ENCODE measurements around the gene SWT1.
"Not testable (repeated sequence)": the region's sequence is repeated elsewhere in the genome, so short reads cannot be mapped to it uniquely, and the experiment has no call there.

The SWT1 gene

DNA sequence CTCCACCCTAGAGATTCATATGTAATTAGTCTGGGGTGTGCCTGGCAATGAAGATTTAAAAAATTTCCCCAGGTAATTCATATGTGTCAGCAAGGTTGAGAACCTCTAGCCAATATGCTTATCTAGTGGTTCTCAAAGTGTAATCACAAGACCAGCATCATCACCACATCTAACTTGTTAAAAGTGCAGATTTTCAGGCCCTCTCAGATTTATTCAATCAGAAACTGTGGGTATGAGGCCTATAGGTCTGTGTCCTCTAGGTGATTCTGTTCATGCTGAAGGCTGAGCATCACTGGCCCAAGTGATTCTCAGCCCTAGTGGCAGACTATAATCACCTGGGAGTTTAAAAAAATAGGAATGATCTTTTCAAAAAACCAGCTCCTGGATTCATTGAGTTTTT is 75.9 kb downstream of the SWT1 start:
- Histone ChIP-seq H3K4me1 (ENCODE audit: insufficient read depth, low read length) (peaks cover 7% of the 10 kb centered on the region), H3K9me3 (ENCODE audit: low read length) (no peaks in the 10 kb centered on the region)

DNA sequence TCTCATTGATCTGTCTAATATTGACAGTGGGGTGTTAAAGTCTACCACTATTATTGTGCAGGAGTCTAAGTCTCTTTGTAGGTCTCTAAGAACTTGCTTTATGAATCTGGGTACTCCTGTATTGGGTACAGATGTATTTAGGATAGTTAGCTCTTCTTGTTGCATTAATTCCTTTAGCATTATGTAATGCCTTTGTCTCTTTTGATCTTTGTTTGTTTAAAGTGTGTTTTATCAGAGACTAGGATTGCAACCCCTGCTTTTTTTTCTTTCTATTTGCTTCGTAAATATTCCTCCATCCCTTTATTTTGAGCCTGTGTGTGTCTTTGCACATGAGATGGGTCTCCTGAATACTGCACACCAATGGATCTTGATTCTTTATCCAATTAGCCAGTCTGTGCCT is 77.2 kb downstream of the SWT1 start:
- H3K4me3 ChIP-seq (ENCODE audit: low read depth in 1 of 2, low read length in 2 of 2); H3K9ac ChIP-seq (ENCODE audit: low read length); H3K9me3 ChIP-seq (ENCODE audit: low read length); H3K27me3 ChIP-seq (ENCODE audit: control insufficient read depth in 1 of 2, insufficient read depth in 2 of 2, low read length in 2 of 2); H3K27ac ChIP-seq (ENCODE audit: low read depth, low read length); H3K4me1 ChIP-seq (ENCODE audit: insufficient read depth, low read length); H3K36me3 ChIP-seq (ENCODE audit: insufficient read depth, low read length): not testable (repeated sequence)

More for the DNA sequence above, 75.9 kb downstream of the SWT1 start:
- Histone ChIP-seq H3K27me3 (ENCODE audit: control insufficient read depth in 1 of 2, insufficient read depth in 2 of 2, low read length in 2 of 2) (no peaks in the 10 kb centered on the region), H3K4me3 (ENCODE audit: low read depth in 1 of 2, low read length in 2 of 2) (no peak overlapping the region), H3K36me3 (ENCODE audit: insufficient read depth, low read length) (no peaks in the 10 kb centered on the region), H3K27ac (ENCODE audit: low read depth, low read length) (no peak overlapping the region), H3K9ac (ENCODE audit: low read length) (no peak overlapping the region)

DNA sequence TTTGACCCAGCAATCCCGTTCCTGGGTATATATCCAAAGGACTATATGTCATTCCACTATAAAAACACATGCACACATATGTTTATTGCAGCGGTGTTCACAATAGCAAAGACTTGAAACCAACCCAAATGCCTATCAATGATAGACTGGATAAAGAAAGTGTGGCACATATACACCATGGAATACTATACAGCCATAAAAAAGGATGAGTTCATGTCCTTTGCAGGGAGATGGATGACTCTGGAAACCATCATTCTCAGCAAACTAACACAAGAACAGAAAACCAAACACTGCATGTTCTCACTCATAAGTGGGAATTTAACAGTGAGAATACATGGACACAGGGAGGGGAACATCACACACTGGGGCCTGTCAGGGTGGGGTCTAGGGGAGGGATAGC is 80.2 kb downstream of the SWT1 start:
- not testable (repeated sequence) for H3K4me3 ChIP-seq (ENCODE audit: low read depth in 1 of 2, low read length in 2 of 2); H3K36me3 ChIP-seq (ENCODE audit: insufficient read depth, low read length); H3K27ac ChIP-seq (ENCODE audit: low read depth, low read length); H3K9me3 ChIP-seq (ENCODE audit: low read length); H3K4me1 ChIP-seq (ENCODE audit: insufficient read depth, low read length); H3K27me3 ChIP-seq (ENCODE audit: control insufficient read depth in 1 of 2, insufficient read depth in 2 of 2, low read length in 2 of 2); H3K9ac ChIP-seq (ENCODE audit: low read length)

DNA sequence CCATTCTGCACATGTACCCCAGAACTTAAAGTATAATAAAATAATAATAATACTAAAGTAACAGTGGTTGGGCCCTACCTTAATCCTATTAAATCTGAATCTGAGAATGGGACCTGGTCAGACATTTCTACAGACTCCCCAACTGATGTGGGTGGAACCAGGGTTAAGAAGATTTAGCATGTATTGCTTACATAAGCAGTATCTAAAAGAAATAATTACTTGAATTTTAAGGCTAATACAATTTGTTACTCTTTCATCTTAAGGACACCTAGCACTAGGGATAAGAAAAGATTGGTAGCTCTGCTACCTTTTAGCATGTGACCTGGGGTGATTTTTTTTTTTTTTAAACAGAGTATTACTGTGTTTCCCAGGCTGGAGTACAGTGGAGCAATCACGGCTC is 80.7 kb downstream of the SWT1 start:
- no peaks in the 10 kb centered on the region for H3K36me3 ChIP-seq (ENCODE audit: insufficient read depth, low read length)
- no peaks in the 10 kb centered on the region for H3K4me1 ChIP-seq (ENCODE audit: insufficient read depth, low read length)
- no peak overlapping the region for H3K9ac ChIP-seq (ENCODE audit: low read length)
- no peaks in the 10 kb centered on the region for H3K9me3 ChIP-seq (ENCODE audit: low read length)
- no peaks in the 10 kb centered on the region for H3K27me3 ChIP-seq (ENCODE audit: control insufficient read depth in 1 of 2, insufficient read depth in 2 of 2, low read length in 2 of 2)
- no peak overlapping the region for H3K27ac ChIP-seq (ENCODE audit: low read depth, low read length)
- H3K4me3 ChIP-seq (ENCODE audit: low read depth in 1 of 2, low read length in 2 of 2), result no peak overlapping the region

DNA sequence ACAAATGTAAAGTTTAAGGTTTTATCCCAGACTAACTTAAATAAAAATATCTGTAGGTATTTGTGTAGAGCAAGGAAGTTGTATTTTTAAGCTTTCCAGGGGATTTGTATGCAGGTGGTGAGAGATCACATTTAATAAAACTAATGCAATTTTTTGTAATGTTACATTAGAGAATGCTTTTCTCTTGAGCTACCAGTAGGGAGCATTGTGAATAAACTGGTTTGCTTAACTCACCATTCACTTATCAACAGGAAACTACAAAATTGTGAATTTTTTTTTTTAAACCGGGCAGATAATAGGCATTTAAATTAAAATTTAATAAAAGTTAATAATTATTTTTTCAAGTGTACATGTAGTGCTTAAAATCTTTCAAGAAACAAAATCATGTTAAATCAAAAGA is 81.5 kb downstream of the SWT1 start:
- H3K4me1 ChIP-seq (ENCODE audit: insufficient read depth, low read length), result no peaks in the 10 kb centered on the region
- no peak overlapping the region for H3K27ac ChIP-seq (ENCODE audit: low read depth, low read length)
- no peaks in the 10 kb centered on the region for H3K27me3 ChIP-seq (ENCODE audit: control insufficient read depth in 1 of 2, insufficient read depth in 2 of 2, low read length in 2 of 2)
- no peak overlapping the region for H3K9ac ChIP-seq (ENCODE audit: low read length)
- H3K4me3 ChIP-seq (ENCODE audit: low read depth in 1 of 2, low read length in 2 of 2), result no peak overlapping the region
- no peaks in the 10 kb centered on the region for H3K9me3 ChIP-seq (ENCODE audit: low read length)
- H3K36me3 ChIP-seq (ENCODE audit: insufficient read depth, low read length), result no peaks in the 10 kb centered on the region

DNA sequence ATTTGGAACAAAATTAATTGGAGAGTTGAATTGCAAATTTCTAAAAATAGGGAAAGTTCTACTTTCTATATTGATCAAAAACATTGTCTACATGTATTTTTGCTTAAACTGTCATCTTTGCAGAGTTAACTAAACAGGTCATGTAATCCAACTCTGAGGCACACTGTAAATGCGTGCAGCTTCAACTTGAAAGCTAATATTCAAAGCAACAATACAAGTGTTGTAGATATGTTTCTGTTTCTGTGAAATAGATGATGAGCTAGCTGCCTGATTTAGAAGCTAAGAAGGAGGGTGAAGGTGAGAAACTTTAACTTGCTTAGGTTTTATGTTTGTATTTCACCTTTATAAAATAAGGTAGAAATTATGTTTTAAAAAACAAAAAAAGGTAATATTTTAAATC is 82.9 kb downstream of the SWT1 start:
- no peaks in the 10 kb centered on the region for H3K36me3 ChIP-seq (ENCODE audit: insufficient read depth, low read length)
- H3K4me1 ChIP-seq (ENCODE audit: insufficient read depth, low read length), result no peaks in the 10 kb centered on the region
- H3K9ac ChIP-seq (ENCODE audit: low read length), result no peak overlapping the region
- no peaks in the 10 kb centered on the region for H3K27me3 ChIP-seq (ENCODE audit: control insufficient read depth in 1 of 2, insufficient read depth in 2 of 2, low read length in 2 of 2)
- H3K4me3 ChIP-seq (ENCODE audit: low read depth in 1 of 2, low read length in 2 of 2), result no peak overlapping the region
- H3K27ac ChIP-seq (ENCODE audit: low read depth, low read length), result no peak overlapping the region
- no peaks in the 10 kb centered on the region for H3K9me3 ChIP-seq (ENCODE audit: low read length)

DNA sequence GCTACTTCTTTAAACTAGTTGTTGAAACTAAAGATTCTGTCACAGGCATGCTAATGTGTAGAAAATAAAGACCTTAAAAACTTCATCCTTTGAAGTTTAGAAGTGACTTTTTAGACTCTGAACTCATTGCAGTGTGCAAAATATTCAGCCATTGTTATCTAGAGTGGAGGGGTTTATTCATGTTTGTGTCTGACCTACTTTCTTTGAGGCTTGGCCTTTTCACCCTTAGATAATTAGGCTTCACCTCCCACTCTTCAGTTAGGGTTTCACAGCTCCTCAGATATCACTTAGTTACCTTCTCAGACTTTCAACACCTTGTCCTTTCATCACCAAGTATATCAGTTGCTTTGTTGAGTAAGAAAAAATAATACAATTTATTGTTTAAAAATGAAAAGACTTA is 84.2 kb downstream of the SWT1 start:
- no peaks in the 10 kb centered on the region for H3K4me1 ChIP-seq (ENCODE audit: insufficient read depth, low read length)
- no peak overlapping the region for H3K27ac ChIP-seq (ENCODE audit: low read depth, low read length)
- no peaks in the 10 kb centered on the region for H3K9me3 ChIP-seq (ENCODE audit: low read length)
- no peak overlapping the region for H3K4me3 ChIP-seq (ENCODE audit: low read depth in 1 of 2, low read length in 2 of 2)
- H3K36me3 ChIP-seq (ENCODE audit: insufficient read depth, low read length), result no peaks in the 10 kb centered on the region
- H3K9ac ChIP-seq (ENCODE audit: low read length), result no peak overlapping the region
- no peaks in the 10 kb centered on the region for H3K27me3 ChIP-seq (ENCODE audit: control insufficient read depth in 1 of 2, insufficient read depth in 2 of 2, low read length in 2 of 2)

DNA sequence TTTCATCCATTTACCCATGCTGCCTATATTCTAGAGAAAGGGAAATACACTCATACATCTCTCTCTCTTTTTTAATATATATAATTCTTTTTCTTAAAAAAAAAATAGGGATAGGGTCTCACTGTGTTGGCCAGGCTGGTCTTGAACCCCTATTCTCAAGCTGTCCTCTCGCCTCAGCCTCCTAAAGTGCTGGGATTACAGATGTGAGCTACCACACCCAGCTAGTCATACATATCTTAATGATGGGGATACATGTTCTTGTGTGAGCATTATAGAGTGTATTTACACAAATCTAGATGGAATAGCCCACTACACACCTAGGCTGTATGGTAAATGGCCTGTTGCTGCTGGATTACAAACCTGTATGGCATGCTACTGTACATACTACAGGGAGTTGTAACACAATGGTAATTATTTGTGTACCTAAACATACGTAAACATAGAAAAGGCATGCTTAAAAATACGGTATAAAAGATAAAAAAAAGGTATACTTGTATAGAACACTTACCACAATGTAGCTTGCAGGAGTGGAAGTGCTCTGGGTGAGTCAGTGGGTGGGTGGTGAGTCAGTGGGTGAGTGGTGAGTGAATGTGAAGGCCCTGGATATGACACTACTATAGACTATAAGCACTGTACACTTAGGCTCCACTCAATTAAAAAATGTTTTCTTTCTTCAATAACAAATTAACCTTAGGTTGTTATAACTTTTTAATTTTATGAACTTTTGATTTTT is 87.2 kb downstream of the SWT1 start:
- no peaks in the 10 kb centered on the region for H3K27me3 ChIP-seq (ENCODE audit: control insufficient read depth in 1 of 2, insufficient read depth in 2 of 2, low read length in 2 of 2)
- no peak overlapping the region for H3K27ac ChIP-seq (ENCODE audit: low read depth, low read length)
- no peak overlapping the region for H3K9ac ChIP-seq (ENCODE audit: low read length)
- H3K4me3 ChIP-seq (ENCODE audit: low read depth in 1 of 2, low read length in 2 of 2), result no peak overlapping the region
- no peaks in the 10 kb centered on the region for H3K9me3 ChIP-seq (ENCODE audit: low read length)
- H3K36me3 ChIP-seq (ENCODE audit: insufficient read depth, low read length), result no peaks in the 10 kb centered on the region
- no peaks in the 10 kb centered on the region for H3K4me1 ChIP-seq (ENCODE audit: insufficient read depth, low read length)

DNA sequence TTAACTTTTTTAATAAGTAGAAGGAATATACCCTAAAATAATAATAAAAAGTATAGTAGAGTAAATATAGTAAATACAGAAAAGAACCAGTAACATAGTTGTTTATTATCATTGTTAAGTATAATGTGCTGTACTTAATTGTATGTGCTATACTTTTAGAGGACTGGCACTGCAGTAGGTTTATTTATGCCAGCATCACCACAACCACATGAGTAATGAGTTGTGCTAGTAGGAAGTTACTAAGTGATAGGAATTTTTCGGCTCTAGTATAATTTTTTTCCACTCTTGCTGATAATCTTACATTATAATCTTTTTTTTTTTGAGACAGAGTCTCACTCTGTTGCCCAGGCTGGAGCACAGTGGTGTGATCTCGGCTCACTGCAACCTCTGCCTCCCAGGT is 88.5 kb downstream of the SWT1 start:
- Histone ChIP-seq H3K36me3 (ENCODE audit: insufficient read depth, low read length) (no peaks in the 10 kb centered on the region), H3K4me1 (ENCODE audit: insufficient read depth, low read length) (no peaks in the 10 kb centered on the region), H3K9ac (ENCODE audit: low read length) (no peak overlapping the region)

DNA sequence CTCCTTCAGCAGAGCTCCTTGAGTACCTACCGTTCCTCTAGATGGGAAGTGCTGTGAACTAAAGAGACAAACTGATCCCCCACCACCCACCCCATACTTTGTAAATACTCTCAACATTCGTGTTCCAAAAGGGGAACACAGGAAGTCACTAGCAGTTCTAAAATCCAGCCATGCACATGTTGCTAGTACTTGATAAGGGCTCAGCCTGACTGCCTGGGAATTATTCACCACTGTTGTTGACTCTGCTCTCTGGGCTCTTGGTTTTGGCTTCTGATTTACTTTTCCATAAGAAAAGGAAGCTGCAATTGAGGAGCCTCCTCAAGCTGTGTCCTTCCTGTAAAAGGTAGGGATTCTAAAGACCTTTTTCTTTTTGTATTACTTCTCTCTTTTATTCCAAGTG is 92.6 kb downstream of the SWT1 start:
- no peak overlapping the region for H3K4me3 ChIP-seq (ENCODE audit: low read depth in 1 of 2, low read length in 2 of 2)
- H3K4me1 ChIP-seq (ENCODE audit: insufficient read depth, low read length), result no peaks in the 10 kb centered on the region
- no peak overlapping the region for H3K9ac ChIP-seq (ENCODE audit: low read length)
- no peaks in the 10 kb centered on the region for H3K9me3 ChIP-seq (ENCODE audit: low read length)
- no peak overlapping the region for H3K27ac ChIP-seq (ENCODE audit: low read depth, low read length)
- no peaks in the 10 kb centered on the region for H3K36me3 ChIP-seq (ENCODE audit: insufficient read depth, low read length)
- no peaks in the 10 kb centered on the region for H3K27me3 ChIP-seq (ENCODE audit: control insufficient read depth in 1 of 2, insufficient read depth in 2 of 2, low read length in 2 of 2)

More for the DNA sequence above, 88.5 kb downstream of the SWT1 start:
- Histone ChIP-seq H3K4me3 (ENCODE audit: low read depth in 1 of 2, low read length in 2 of 2) (no peak overlapping the region), H3K9me3 (ENCODE audit: low read length) (no peaks in the 10 kb centered on the region), H3K27me3 (ENCODE audit: control insufficient read depth in 1 of 2, insufficient read depth in 2 of 2, low read length in 2 of 2) (no peaks in the 10 kb centered on the region), H3K27ac (ENCODE audit: low read depth, low read length) (no peak overlapping the region)

DNA sequence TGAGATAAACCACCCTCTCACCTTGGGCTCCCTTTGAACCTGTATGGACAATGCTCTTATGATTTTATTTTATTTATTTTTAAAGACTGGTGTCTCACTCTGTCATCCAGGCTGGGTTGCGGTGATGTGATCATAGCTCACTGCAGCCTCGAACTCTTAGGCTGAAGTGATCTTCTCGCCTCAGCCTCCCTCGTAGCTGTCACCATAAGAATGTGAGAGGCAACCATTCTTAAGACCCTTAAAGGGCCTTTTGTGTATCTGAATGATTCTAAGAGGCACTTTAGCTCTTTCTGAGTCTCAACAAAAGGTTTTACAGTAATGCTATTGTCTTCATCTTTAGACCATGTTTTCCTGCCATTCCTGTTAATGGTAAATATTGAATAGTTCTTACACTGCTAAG is 93.1 kb downstream of the SWT1 start:
- H3K27ac ChIP-seq (ENCODE audit: low read depth, low read length), result no peak overlapping the region
- H3K4me1 ChIP-seq (ENCODE audit: insufficient read depth, low read length), result no peaks in the 10 kb centered on the region
- no peak overlapping the region for H3K9ac ChIP-seq (ENCODE audit: low read length)
- no peaks in the 10 kb centered on the region for H3K27me3 ChIP-seq (ENCODE audit: control insufficient read depth in 1 of 2, insufficient read depth in 2 of 2, low read length in 2 of 2)
- H3K9me3 ChIP-seq (ENCODE audit: low read length), result no peaks in the 10 kb centered on the region
- H3K4me3 ChIP-seq (ENCODE audit: low read depth in 1 of 2, low read length in 2 of 2), result no peak overlapping the region
- no peaks in the 10 kb centered on the region for H3K36me3 ChIP-seq (ENCODE audit: insufficient read depth, low read length)

DNA sequence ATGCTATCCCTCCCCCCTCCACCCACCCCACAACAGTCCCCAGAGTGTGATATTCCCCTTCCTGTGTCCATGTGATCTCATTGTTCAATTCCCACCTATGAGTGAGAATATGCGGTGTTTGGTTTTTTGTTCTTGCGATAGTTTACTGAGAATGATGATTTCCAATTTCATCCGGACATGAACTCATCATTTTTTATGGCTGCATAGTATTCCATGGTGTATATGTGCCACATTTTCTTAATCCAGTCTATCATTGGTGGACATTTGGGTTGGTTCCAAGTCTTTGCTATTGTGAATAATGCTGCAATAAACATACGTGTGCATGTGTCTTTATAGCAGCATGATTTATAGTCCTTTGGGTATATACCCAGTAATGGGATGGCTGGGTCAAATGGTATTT is 95.0 kb downstream of the SWT1 start:
- not testable (repeated sequence) for H3K9me3 ChIP-seq (ENCODE audit: low read length); H3K27ac ChIP-seq (ENCODE audit: low read depth, low read length); H3K36me3 ChIP-seq (ENCODE audit: insufficient read depth, low read length); H3K4me3 ChIP-seq (ENCODE audit: low read depth in 1 of 2, low read length in 2 of 2); H3K27me3 ChIP-seq (ENCODE audit: control insufficient read depth in 1 of 2, insufficient read depth in 2 of 2, low read length in 2 of 2); H3K4me1 ChIP-seq (ENCODE audit: insufficient read depth, low read length); H3K9ac ChIP-seq (ENCODE audit: low read length)
